GM18508 (cell line): ENCODE results near the gene SOX11.

Experiments used
- ATAC-seq: cut with Tn5 transposase; IDR thresholded peaks from one replicate; pipeline ENCODE4 v1.9.1; 2021; ENCODE audit warnings: moderate number of reproducible peaks; ENCODE audit not compliant: insufficient read depth, unreplicated experiment

Gene SOX11

DNA sequence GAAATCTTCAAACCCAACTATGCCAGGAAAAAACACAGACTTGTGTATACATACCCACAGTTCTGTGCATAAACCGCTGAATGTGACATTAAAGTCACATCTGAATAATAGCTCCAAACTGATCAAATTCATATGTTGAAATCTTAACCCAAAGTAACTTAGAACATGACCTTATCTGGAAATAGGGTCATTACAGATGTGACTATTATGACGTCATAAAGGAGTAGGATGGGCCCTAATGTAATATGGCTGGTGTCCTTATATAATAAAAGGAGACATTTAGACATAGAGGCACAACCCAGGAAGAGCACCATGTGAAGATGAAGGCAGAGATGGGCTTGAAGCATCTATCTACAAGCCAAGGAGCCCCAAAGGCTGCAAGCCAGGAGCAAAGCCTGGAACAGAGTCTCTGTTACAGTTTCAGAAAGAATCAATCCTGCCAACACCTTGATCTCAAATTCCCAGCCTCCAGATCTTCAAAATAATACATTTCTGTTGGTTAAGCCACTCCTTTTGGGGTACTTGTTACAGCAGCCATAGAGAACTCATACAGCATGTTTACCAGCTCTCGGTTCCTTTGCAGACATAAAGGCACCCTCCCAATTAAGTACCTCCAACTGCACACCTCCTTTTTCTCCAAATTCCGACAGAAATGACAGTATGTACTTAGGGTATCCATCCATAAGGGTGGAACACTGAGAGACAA lies 27.6 kb downstream of the SOX11 start:
- no peak for ATAC-seq

DNA sequence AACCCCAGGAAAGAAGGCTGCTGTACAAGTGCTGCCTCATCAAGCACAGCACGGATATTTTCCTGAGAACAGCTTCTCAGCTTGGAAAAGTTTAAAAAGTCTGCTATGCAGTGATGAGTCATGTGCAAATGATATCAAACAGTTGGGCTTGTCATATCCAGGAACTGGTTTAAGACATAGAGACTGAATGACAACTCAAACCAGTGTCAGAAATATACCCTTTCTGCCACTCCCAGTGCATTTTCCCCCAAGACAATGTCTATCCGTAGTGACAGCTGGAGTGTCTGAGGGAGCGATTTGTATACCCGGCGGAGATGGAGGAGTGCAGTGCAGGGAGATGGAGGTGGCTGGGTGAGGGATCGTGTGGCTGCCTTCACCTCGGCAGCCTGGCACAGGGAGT lies 28.2 kb downstream of the SOX11 start:
- ATAC-seq, result no peak

DNA sequence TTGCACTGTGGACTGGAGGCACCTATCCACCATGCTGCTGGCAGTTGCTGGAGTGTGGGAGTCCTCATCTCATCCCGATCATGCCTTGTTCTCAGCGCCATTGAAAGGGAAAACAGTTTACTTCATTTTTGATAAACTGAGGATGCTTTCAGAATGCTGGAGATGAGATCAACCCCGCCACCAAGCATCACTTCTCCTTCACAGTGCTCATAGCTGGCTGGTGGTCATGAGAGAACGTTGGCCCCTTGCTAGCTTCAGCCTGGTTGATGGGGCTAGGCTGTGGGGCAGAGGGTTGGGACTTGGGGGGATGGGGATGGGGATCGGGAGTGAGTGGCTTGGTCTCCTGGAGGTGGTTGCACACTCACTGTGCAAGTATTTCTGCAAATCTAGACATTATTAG lies 30.1 kb downstream of the SOX11 start:
- ATAC-seq, result no peak

DNA sequence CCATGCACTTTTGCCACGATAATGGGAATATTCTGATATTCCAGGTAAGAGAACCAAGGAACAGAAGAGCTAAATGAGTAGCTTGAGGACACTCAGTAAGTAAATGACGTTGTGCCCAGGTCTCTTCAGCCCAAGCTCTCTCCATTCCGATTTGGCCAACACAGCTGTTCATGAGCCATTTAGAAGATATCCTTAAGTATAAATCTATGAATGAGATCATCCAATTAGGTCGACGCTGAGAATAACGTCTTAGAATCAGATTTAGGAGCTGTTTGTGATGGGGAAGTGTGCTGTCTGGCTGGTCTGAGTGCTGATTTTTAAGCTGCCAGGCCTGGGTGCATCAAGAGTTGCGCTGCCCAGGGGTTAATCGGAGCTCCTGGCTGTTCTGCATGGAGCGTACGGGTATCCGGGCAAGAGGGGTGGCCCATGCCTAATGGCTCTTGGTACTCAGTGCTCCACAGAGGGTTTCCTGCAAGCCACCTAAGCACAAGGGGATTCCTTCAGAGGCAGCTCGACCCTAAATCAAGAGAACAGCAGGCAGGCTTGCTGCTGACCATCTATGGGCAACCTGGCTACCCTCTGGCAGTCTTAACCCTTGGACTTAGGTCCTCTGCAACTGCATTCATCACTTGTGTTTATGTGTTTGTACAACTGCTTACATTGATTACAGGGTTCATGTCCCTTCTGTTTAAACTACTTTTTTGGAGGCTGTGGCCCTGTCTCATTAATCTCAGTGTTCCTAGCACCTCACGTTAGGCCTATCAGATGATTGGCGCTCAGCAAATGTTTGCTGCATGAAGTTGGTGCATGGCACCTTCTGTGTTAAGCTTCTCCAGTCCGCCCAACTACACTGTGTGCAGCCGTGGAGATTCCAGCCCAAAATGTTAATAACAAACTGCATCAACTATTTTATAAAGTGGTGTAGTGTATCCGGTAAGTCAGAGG lies 31.9 kb downstream of the SOX11 start:
- no peak for ATAC-seq

DNA sequence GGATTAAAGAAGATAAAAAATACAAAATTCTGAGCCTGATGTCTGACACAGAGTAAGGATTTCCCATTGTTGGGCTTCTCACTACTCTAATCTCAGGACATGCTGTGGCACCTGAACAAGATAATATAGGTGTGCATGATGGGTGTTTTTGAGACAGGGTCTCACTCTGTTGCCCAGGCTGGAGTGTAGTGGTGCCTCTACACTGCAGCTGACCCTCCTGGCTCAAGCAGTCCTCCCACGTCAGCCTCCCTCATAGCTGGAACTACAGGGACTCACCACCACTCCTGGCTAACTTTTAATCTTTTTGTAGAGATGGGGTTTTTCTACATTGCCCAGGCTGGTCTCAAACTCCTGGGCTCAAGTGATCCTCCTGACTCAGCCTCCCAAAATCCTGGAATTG lies 32.9 kb downstream of the SOX11 start:
- no peak for ATAC-seq

DNA sequence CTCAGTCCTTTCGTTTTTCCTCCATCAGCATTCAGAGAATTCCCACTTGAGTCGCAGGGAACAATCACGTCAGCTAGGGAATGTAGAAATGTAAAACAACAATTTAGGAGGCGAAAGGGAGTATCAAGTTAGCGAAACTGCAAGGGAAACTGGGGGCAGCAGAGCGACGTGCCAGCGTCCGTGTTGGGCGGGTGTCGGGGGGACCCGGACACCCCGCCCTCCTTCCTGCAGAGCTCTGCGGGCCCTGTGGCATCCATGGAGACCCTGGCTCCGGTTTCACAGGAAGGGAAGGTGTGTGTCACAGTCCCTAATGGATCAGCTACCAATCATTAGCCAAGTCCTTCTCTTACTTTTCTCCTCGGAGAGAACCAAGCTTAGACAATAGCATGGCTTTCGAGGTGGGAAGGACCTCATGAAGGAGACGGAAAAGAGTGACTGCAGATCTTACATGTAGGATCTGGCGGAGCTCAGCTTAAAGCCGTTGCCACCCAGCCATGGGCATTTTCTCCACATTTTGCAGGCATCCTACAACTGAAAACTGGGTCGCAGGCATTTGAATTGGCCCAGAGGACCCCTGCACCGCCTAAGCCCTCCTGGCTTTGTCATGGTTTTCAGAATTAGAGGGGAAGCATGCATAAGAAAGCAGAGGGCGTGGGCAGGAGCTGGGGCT lies 33.7 kb downstream of the SOX11 start:
- ATAC-seq, result no peak

DNA sequence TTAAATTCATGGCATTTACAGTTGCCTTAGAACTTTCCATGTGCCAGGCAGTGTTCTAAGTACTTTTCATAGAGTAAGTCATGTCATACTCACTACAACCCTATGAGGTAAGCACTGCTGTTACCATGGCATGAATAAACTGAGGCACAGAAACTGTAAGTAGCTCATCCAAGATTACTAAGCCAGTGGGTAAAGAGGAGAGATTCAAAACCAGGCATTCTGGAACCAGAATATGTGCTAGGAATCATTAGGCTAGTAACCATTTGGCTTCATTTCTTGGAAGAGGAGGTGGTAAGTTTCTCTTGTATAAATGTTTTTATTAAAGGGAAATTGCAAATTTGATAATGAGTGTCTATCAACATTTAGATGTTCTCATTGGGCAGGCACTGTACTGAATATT lies 35.1 kb downstream of the SOX11 start:
- ATAC-seq, result no peak

DNA sequence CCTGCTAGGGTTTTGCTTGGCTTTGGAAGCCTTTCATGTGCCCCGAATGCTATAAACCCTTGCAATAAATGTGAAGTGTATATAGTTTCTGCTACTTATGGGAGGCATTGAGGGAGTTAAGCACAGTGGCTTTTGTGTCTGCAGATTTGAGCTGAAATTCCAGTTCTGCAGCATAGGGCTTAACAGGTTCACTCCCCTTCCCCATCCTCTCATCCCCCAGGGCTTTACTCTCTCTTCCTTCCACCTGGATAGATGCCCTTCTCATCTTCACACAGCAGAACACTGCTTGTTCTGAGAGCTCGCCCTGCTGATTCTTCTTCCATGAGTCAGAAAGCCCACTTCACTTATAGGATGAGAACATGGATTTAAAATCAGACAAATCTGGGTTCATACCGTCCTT lies 37.2 kb downstream of the SOX11 start:
- ATAC-seq, result no peak

DNA sequence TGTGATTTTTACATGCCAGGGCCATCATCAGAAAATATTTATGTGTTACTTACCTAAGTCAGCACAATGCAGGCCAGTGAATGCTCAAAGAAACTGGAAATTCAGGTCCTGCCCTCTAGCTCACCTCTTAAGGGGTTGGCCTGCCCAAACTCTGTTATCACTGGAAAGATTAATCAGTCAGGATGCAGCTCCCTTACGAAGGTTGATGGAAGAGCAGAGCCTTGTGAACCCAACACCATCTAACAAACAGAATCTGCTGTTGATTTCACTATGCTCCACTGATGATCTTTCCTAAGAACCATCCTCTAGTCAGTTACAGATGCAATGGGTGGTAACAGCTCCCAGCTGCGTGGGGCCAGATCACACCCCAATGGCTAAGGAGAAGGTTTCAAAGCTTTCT lies 38.2 kb downstream of the SOX11 start:
- no peak for ATAC-seq

DNA sequence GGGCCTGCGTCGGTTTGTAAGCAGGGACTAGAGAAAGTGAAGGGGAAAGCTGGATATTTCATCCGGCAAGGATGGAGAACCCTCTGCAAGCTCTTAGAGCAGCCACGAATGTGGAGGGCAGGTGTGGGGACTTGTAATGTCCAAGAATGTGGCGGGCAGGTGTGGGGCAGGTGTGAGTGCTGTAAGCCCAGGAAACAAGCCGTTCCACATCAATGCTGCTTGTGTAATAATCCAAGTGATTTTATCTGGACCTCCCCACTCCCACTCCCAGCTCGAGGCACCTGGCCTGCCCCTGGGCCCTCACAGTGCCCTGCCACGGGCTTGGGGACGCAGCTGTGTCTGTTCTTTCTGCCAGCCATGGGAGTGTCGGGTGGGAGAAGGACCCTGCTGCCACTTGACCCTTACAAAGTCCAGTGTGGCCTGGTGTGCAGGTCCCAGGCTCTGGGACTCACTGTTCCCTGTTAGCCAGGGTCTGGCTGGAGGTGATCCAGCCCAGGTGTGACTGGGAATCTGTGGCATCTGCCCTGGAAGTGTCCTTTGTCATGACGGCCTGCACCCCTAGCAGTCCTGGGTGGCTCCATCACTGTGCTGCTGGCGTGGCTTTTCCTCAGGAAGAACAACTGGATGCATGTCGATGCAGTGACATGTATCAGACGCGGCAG lies 42.8 kb downstream of the SOX11 start:
- no peak for ATAC-seq

DNA sequence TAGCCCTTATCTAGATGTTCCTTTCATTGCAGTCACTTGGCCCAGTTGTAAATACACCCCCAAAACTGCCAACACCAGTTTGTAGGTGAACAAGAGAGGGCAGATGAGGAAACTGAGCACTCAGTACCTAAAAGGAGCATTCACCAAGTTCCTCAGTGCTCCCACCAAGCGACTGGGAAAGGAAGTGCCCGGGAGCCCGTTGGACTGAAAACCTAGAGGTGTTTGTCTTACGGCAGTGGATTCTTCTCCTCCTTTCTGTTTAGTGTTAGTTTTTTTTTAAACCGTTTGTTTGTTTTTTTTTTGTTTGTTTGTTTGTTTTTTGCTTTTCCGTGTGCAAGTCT lies 43.3 kb downstream of the SOX11 start:
- ATAC-seq, result no peak

DNA sequence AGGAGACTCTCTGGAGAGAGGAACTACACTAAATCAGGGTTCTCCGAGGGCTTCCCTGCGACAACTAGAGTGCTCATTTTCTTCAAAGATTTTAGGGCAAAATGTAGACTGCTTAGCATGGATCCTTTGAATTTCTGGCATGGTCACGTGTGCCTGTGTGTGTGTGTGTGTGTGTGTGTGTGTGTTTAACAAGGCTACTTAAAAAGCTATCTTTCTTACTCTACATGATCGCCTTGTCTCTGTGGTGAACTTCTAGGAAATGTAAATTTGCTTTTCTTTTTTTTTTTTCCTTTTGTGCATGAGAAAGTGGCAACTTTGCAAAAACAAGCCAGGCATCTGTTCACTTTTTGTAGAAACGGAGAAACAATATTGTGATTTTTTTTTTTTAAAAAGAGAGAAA lies 43.9 kb downstream of the SOX11 start:
- no peak for ATAC-seq

DNA sequence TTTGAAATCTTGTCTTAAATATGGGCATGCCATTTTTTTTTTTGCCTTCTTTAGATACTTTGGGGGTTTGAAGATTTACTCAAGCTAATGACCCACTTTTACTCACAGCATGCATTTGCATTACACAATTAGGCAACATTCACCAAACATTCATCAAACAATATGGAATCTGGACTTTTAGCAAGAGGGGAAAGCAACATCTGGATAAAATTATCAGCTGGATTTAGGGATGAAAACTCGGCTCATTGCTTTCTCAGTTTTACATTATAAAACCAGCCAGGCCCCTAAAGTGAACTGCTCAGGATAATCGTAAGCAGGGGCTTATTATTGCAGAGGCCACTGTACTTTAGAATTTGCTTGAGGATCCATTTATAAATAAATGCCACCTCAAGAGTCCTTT lies 44.7 kb downstream of the SOX11 start:
- ATAC-seq, result no peak

DNA sequence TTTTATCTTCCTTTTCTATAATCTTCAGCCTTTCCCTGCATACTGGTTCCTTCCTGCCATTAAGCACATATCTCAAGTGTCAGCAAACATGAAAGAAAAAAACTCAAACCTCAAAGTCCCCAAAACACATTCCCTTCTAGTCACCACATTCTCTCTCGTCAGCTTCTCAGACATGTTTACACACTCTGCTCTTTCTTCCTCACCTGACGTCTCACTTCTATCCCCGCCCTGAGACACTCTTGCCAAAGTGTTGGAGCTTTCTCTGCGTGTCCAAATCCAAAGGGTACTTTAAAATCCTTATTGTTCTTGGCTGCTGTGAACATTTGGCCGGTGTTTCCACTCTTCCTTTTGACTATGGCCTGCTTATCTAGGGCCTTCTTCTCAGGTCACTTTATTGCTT lies 47.9 kb downstream of the SOX11 start:
- no peak for ATAC-seq

DNA sequence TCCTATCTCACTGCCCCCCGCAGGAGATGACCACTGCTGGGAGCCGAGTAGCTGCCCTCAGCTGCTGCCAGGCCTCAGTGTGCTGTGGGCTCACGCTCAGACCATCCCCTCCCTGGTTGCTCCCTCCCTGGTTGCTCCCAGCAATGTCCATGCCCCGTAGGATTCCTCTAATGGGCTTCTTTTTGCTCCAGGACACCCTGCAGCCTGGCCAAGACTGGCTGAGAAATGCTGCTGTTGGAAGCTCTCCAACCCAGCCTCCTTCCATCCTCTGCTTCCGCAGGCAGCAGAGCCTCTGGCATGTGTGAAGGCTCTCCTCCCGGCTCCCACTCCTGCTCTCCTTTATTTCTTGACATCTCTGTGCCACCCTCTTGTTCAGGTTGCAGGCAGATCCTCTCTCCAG lies 48.6 kb downstream of the SOX11 start:
- no peak for ATAC-seq

DNA sequence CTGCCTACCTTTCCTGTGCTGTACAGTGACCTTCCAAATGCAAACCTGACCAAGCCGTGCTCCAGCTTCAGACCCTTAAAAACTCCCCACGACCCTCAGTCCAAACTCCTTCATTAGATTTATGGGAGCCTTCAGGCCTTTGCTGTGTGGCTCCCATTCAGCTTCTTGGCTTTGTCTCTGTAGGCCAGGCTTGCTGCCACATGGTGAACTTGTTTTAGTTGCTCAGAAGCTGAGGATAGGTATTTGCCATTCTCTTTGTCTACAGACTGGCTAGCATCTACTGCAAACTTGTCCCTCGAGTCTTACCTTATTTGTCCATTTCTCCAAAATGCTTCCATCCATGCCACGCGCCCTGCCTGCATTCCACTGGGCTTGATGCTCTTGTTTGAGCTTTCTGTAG lies 49.1 kb downstream of the SOX11 start:
- no peak for ATAC-seq

DNA sequence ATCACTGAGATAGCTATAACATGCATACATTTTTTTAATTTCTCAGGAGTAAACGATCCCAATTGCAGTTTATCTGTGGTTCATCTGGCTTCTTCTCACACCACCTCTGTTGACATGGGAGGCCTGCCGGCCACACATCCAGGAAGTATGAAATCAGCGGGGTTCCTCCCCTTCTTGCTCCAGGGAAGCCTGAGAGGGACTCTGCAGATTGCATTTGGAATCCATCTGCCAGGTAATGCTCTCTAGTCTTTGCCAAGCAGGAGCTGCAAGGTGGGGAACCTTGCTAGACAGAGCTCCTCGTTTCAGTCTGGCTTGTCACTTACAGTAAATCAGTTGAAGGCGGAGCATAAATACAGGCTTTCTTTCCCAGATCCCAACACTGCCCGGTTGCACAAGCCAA lies 49.9 kb downstream of the SOX11 start:
- no peak for ATAC-seq

DNA sequence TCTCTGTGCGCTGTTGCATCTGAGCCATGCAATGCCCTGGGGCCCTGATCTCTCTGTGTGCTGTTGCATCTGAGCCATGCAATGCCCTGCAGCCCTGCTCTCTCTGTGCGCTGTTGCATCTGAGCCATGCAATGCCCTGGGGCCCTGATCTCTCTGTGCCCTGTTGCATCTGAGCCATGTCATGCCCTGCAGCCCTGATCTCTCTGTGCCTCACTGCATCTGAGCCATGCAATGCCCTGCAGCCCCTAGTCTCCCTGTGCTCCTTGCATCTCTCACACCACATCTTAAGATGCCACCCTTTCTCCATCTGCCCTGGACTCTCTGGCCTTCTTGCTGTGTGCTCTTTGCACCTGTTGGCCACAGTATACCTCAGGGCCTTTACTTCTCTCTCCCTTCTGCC lies 56.2 kb downstream of the SOX11 start:
- no peak for ATAC-seq

DNA sequence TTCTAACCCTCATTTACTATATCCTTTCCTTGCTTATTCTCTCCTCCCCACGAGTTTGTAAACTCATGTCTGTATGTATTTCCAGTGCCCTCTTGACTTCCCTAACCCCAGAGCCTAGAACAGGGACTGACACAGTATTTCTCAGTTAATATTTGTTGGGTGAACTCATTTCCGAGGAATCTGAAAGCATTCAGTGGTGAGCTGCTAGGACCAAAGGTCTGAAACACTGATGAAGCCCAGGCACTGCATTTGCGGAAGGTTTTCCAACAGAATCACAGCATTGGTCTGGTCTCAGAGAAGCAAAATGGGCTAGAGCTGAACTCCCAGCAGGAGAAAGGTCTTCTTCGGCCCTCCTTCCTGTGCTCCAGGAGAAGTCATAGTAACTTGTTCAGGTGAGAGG lies 56.8 kb downstream of the SOX11 start:
- ATAC-seq, result no peak

DNA sequence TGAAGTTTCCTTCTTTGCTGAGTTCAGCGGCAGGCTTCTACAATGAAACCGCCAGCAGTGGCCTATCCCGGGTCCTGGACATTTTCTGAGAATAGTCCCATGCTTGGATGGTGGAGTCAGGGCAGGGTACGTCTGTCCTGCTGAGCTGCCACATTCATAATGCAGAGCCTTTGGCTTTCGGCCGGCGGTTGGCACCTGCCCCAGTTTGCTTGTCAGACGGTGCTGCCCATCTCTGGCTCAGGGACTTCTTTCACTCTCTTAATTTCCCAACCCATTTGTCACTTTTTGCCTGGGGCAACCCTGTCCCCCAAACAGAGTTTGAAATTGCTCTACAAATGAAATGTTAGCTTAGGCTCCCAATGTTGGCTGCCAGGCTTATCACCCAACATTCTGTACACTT lies 57.2 kb downstream of the SOX11 start:
- ATAC-seq, result no peak
